Omental fat pad (tissue), 4 donors: Measurements from ENCODE around the gene SRRD. TPM values are rescaled to one million over a fixed set of nuclear protein-coding genes. Genes with fewer than 3 reads are reported as not detected.

ENCODE experiments used
- ATAC-seq: fragments of 150-250 bp; one replicate; pipeline ENCODE4 v1.9.1; 2016; ENCODE audit warnings: mild to moderate bottlenecking, moderate library complexity; ENCODE audit not compliant: low FRiP score
- DNase-seq: peaks from one replicate; pipeline ENCODE4 v3.0.0-alpha.2; 2019; ENCODE audit warnings: low spot score
- CTCF ChIP-seq, 3 donors: fragments of 450-650 bp; IDR thresholded peaks; one replicate each; pipeline ENCODE4 v1.5.1; 2016 to 2017; ENCODE audit warnings: antibody characterized with exemption in 3 of 3, mild to moderate bottlenecking in 3 of 3, moderate library complexity in 2 of 3
- total RNA-seq, 4 donors: library from RNA; depleted of rRNA; stranded (reverse); fragments of >200 nt; gene quantifications; one replicate each; pipeline ENCODE4 v1.1.0, GENCODE V29; 2016

Gene SRRD
- total RNA-seq, 4 donors from 2014 or later = 9.8 to 22.1 (median 13.0) TPM

- ATAC-seq = no peak
- no peak for TF ChIP-seq CTCF (IDR thresholded peaks at IDR 0.05)
- DNase-seq = no peak
Measured at GRCh38 chr22:26489447-26490036, 5.9 kb downstream of the SRRD start.

DNA sequence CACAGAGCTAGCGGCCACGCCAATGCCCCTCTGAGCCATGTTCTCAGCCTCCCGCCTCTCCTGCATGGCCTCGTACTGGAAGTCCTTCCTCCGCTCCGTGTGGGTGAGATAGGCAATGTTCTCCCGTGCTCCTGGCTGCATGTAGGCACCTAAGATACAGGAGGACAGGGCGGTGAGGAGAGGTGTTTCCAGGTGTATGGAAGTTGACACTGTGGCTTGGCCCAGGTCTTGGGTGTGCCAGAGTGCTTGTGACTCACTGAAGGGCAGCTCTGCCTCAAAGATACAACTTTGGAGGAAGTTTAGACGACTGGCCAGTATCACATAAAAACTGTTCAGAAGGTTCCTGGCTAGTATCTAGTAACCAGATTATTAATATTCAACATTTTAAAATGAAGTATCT lies 8.5 kb downstream of the SRRD start:
- no peak for DNase-seq
- ATAC-seq = no peak
- no peak for TF ChIP-seq CTCF (IDR thresholded peaks at IDR 0.05)

DNA sequence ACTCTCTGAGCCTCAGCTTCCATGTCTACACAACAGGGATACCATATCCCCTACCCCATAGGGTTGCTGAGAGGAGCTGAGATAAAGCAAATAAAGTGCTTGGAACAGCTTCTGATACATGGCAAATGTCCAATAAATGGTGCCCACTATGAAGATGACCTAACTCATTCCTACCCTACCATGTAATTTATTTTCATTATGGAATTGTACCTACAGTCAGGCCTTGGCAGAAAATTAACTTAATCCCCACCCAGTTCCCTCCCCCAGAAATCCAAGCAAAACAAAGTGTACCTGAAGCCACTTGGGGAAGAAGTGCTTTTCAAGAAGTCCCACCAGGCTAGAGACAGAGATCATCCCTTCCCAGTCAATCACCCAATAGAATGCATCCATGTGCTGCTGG lies 10.8 kb downstream of the SRRD start:
- TF ChIP-seq CTCF (IDR thresholded peaks at IDR 0.05) = no peak
- DNase-seq (no peak), ATAC-seq (no peak)

DNA sequence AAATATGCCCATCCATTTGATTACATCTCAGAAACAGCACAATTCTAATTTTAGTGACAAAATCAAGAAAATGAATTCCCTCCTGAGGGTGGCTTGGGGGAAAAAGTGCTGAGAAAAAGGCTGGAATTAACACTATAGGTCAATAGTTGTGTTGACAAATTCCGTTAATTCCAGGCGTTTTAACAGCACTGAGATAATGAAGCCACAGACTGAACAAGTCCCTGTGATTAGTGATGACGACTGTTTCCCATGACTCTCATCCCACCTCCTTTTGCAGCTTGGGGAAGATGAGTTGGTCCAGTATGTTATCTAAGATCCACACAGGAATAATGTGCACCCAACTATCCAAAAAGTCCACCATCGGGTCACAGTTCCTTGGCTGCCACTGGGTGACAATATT lies 12.8 kb downstream of the SRRD start:
- ATAC-seq (no peak), DNase-seq (no peak)
- no peak for TF ChIP-seq CTCF (IDR thresholded peaks at IDR 0.05)

DNA sequence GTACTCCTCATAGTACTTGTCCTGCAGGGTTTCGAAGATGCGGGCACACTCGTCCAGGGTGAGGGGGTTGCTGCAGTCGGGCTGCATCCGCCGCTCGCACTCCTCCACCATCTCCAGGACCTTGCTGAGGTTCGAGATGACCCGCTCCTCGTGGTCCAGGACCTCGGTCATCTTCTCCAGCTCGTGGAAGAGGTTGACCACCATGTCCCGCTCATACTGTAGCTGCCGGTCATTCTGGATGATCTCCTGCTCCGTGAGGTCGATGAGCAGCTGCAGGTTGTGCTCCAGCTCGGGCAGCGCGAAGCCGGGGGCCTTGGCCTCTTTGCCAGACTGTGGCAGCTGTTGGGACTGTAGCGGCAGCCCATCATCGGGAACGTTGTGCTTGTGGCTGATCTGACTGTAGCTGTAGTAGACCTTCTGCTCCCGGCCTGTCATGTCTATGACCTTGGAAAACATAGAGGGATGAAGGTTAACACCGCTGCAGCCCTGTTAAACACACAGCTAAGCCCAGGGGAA lies 15.6 kb downstream of the SRRD start:
- DNase-seq = no peak
- no peak for ATAC-seq
- TF ChIP-seq CTCF (IDR thresholded peaks at IDR 0.05) = no peak

- no peak for ATAC-seq
- no peak for DNase-seq
- no peak for TF ChIP-seq CTCF (IDR thresholded peaks at IDR 0.05)
Measured at GRCh38 chr22:26501996-26502395, 18.3 kb downstream of the SRRD start.
